HG03159 (cell line): Measurements from ENCODE around the gene ARHGAP26.

ENCODE experiments used
- ATAC-seq: cut with Tn5 transposase; IDR thresholded peaks from one replicate; pipeline ENCODE4 v1.9.1; 2021; ENCODE audit warnings: mild to moderate bottlenecking, moderate library complexity; ENCODE audit not compliant: unreplicated experiment

Gene ARHGAP26

DNA sequence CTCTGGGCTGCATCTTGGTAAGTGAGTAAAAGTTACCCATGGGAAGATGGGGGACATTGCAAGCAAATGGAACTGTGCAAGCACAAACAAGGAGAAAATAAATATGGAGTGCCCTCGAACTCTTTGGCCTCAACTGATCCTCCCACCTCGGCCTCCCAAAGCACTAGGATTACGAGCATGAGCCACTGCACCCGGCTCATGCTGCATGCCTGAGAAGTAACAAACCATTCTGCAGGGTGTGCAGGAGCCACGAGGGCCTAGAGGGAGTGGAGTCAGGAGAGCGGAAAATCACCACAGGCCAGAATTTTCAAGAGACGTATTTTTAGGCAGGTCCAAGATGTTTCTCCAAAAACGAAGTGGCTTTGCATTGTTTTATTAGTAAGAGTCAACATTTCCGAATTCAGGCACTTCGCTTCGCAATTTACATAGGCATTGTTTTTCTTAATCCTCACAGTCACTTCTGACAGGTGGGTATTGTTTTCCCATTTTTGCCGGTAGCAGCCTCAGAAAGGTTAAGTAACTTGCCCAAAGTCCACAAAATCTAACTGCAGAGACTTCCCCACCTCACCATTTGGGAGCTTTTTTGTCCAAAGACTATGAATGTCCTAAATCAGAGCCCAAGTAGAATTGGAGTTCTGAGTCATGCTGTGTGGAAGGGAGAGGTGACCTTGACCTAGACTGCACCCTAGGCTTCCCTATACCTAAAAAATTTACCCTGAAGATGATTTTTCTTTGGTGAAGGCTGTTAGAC lies 403.1 kb downstream of the ARHGAP26 start:
- no peak for ATAC-seq

DNA sequence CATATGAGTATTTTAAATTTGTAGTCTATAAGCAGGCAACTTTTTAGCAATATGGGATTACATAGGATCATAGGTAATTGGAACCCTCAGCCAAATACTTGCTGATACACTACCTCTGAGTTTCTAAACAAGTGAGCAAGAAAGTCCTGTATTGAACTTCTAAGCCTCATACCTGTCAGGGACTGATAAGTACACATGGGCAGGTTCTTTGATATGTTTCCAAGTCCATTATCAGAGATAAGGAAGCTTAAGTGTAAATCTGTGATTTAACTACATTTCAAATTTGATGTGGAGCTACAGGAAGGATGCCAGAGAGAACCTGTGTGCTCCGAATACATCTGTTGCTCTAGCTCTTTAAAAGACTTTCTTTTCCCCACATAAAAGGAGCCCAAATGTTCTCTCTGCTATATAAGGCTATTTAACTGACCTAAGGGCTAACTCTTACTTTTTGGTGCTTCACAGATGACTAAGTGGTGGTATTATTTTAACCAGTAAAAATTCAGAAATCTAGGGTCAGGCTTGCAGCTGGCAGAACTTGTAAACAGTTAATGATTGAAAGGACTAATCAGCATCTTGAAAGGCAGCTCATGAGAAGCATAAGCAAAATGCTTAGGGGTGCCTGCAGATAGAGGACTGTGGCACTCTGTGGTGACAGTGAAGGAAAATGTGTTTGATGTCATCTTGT lies 404.7 kb downstream of the ARHGAP26 start:
- ATAC-seq, result peak; percentile 91

DNA sequence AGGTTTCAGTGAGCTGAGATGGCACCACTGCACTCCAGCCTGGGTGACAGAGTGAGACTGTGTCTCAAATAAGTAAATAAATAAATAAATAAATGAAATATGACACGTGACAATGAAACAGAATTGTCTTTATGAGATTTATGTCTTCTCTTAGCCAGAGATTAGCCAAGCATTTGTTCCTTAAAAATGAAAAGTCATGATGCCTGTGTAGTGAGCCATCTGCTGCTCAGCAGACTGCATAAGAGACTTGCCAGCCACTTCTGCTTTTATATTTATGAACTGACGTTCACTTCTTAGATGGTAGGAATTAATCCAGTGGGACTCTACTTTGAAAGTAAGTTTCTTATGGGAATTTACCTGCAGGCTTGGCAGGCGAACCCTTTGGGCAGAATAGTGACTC lies 405.9 kb downstream of the ARHGAP26 start:
- no peak for ATAC-seq

DNA sequence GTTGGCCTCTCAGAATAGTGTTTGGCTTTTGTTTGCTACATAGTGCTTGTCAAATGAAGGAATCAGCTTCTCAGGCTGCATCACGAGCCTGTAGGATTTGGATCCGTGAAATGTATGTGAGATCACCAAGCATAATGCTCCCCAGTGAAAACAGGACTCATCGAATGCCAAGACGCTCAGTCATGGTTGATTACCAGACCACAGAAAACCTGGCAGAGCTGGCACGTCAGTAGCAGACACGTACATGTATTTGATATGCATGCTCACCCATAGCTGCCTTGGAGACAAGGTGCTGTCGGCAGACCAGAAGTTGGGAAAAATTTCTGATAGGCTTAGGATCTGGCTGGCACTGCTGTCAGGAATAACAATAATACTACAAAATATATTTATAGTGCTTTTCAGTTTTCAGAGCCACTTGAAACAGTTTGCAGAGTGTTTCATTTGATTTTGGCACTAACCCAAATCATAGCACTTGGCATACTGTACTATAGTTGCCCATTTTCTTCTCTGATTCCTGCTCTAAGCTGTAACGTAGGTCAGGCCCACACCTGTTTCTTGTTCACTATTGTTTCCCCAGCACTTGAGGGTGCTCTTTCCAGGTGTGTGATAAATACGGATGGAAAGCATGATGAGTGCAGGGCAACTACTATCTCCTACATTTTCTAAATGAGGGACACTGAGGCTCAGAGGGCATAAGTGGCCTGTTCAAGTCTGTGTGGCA lies 407.2 kb downstream of the ARHGAP26 start:
- no peak for ATAC-seq

DNA sequence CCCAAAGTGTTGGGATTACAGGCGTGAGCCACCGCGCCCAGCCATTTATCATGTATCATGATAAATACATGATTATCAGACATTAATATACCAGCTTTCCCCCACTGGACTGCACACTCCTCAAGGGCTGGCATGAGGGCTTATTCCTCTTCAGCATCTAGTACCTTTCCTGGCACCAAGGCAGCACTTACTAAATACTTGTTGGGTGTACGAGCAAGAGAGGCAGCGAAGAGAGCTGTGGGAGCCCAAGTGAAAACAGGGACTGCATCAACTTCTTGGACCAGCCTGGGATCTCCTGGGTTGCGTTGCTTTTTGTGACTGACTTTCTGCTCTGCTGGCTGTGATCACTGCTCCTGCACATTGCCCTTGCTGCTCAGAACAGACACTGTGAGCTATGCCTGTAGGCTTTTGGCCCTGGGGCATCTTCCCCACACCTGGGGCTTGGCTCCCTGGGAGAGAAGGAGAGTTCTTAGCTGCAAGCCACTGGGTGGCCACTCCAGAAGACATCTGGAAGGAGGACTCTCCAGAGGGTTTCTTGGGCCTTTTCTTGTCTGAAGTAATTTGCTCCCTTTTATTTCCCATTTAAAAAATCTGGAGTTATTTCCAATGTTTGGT lies 409.1 kb downstream of the ARHGAP26 start:
- ATAC-seq, result no peak

DNA sequence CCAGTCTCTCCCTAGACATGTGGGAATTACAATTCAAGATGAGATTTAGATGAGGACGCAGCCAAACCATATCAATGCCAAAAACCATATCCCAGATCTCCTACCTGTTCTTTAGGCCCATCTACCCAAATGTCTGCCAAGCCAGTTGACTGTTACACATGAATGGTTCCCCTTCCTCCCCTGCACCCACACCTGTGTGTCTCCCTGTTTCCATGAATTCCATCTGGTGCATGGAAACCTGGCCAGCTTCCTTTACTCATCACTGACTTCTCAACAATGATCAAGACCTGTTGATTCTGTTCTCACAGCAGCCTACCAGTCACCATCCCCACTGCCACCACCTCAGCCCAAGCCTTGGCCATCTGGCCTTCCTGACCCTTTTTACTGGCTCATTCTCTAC lies 410.6 kb downstream of the ARHGAP26 start:
- ATAC-seq, result no peak

DNA sequence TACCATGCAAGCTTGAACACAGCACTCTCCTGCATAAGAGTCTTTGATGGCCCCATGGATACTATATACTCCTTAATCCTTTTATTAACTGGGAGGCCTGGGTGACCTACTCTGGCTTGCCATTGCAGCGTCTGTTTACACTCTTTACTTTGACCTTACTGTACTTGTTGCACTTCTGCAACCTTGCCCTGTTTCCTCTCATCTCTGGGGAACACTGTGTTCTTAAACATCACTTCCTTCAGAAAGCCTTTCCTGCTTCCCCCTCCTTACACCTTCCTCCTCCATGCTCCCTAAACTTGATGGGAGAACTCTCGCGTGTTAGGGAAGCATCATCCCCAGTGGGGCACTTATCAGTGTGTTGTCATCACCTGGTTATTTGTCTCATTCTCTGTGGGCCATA lies 411.0 kb downstream of the ARHGAP26 start:
- no peak for ATAC-seq

DNA sequence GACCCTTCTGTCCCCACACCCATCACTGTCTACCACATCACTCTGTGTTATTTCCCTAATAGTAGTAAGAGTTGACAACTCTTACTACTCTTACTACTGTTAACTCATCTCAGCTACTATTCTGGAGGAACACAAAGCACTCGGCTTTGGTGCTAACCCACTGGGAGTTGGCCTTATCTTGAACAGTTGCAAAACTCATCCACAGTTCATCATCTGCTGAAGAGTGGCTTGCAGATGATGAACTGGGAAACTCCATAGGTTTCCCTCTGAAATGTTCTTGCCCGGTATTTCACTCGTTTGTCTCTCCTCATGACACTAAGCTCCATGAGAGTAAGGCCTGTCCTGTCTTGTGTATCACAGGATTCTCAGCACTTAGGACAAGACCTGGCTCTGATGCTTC lies 411.9 kb downstream of the ARHGAP26 start:
- ATAC-seq, result no peak

DNA sequence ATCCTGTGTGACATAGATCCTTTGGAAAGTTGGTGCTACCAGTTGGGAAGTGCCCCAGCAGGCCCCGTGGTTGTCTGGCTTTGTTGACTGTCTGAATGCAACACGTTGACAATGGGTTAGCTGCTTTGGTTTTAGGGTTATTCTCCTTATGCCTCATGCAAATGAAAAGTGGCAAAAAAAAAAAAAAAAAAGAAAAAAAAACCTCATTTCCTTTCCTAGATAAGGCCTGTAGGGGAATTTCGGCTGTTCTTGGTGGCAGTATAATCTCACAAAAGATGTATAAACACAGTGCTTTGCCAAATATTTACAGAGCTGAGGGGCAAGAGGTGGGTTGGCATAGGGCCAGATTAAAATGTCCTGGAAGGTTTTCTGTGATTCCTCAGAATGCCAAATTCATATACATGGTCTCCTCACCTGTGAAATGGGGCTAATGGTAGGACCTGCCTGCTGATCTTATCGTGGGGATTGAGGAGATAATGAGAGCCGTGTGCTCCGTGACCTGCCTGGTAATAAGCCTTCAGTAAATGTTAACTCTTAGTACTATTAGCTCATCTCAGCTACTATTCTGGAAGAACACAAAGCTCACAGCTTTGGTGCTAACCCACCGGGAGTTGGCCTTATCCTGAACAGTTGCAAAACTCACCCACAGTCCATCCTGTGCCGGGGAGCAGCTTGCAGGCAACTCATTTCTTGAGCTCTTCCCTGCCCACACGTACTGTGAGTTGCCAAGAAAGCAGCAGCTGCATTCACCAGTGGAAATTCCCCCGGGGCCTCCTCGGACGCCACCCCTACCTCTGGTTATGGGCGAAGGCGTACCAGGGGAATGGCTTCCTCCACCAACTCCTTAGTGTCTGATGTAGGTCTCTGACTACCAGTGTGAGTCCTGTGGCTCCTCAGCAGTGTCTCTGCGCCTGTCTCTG lies 413.0 kb downstream of the ARHGAP26 start:
- ATAC-seq, result peak; percentile 45

DNA sequence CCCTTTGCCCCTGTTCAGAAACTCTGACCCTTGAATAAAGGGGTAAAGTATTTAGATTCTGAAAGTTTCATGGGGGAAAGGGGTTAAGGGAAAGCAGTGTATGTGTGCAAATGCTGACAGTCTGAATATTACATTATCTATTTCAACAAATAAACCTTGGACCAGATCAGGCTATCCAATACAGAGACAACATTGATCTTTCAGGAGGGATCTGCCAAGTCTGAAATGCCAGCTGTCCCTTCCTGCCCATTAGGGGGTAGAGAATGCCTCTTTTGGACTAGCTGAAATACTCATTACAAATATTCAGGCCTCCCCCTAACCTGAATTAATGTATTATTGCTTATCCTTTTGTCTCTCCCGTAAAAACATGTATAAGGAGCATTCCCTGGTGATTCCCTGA lies 413.8 kb downstream of the ARHGAP26 start:
- ATAC-seq, result no peak

DNA sequence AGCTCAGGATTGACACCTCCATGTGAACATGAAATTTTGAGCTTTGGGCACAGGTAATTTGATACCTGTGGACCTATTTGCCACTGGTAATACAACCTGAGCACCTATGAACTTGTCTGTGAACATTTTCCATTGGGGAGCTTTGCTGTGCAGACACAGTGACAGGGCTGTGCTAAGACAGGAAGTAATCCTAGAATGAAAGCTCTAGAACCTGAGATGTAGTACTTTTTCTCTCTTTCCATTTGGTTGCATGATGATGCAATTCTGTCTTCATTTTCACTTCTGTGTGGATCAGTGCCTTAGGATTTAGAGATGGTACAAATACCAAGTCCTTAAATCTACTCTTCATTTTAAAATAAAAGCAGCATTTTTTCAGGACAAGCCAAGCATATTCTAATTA lies 416.4 kb downstream of the ARHGAP26 start:
- ATAC-seq, result no peak

DNA sequence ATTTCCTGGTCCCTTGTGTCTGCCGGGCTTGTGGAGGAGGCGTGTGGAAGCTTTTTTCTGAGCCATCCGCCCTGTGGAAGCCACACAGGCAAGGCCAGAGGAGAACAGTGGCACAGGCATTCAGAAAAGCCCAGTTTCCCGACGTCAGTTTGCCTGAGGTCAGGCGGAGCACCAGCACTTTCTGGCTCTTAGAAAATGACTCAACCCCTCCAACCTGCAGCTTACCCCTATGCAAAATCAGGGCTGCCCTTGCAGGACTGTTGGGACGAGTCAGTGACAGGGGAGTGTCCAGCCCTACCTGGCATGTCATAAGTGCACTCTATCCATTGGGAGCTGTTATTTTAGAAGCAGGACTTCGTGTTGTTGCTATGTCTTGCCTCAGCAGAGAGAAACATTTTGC lies 417.3 kb downstream of the ARHGAP26 start:
- no peak for ATAC-seq

DNA sequence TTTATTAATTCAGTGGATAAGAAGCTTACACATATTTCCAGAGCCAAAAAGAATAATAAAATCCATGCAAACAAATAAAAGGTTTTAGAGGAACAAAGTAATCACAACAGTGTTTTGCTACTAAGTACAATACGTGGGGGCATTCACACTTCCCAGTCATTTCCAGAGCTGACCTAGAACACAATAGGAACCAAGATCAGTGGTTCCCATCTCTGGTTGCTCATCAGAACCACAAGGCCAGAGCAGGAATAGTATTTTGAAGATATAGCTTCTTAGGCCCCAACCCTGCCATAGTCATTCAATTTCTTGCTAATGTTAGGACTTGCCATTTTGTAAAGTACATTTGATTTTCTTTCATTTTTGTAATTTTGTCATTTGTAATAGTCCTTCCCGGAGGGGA lies 417.9 kb downstream of the ARHGAP26 start:
- ATAC-seq, result no peak

DNA sequence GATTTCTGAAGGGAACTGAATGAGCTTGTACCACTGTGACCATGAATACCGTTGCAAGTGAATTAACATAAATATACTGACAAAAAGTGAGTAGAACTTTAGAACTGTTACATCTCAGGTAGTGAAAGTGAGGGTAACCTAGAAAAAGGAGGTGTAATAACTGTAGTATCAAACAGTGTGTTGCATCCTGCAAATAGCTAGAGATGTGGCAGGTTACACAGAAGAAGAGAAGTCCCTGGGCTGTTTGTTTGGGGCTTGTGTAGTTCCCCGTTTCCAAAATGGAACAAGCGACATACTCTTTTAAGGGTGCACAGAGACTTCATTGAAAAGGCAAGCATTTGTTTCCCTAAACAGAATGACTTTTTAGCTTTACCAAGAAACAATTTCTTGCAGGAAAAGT lies 418.5 kb downstream of the ARHGAP26 start:
- no peak for ATAC-seq

DNA sequence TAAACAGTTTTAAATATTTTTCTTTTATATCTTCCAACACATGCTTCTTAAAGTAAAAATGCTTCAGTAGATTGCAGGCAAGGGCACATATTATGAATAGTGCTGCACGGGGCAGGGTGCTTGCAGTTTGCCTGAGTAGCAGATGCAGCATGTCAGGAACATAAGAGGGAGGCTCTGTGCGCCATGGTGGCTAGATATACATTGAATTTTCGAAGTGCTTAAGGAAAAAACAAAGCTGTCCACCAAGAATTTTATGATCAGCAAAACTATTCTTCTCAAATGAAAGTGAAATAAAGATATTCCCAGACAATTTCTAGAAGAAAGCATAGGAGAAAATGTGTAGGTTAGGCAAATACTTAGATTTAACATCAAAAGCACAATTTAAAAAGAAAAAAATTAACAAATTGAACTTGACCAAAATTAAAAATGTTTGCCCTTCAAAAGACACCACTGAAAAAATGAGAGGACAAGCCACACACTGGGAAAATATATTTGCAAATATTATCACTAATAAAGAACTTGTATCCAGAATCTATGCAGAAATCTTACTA lies 420.2 kb downstream of the ARHGAP26 start:
- ATAC-seq, result no peak

DNA sequence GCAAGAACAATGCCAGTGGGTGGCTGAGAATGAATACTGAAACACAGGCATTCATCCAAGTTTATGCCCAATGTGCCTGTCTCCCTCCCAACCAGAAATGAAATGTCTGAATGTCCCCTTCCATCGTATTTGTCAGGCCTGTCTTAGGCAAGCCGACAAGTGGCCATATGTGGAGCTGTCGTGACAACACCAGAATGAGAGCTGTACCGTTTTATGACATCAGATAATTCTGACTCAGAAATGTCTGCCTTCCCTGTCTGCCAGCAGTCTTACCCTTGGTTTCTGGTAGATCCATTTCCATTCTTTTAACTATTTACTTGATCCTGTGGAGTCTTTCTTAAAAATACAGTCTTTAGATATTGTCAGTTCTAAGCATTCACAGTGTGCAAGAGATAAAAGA lies 421.5 kb downstream of the ARHGAP26 start:
- ATAC-seq, result no peak

DNA sequence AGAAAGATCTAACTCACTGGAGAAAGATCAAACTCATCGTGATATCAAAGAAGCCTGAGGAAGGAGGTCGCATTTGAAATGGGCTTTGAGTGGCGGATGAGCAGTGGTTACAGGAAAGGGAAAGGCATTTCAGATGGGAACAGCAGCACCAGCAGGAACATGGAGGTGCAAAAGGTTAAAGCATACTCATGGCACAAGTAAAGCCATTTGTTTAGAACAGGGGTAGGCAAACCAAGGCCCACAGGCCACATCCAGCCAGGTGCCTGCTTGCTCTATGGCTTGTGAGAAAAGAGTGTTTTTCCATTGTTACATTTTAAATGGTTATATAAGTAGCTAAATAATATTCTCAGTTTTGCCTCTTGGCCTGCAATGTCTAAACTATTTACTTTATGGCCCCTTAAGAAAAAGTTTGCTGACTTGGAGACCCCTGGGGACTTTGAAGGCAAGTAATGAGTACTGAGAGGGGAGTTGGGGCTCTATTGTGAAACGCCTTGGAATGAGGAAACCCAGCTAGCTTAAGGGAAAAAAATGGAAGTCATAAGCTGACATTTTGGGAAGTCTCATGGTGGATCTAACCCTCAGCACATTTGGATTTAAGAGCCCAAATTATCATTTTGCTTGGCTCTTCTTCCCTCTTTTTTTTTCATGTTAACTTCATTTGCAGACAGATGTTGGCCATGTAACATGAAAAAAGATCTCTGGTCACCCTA lies 422.2 kb downstream of the ARHGAP26 start:
- no peak for ATAC-seq

DNA sequence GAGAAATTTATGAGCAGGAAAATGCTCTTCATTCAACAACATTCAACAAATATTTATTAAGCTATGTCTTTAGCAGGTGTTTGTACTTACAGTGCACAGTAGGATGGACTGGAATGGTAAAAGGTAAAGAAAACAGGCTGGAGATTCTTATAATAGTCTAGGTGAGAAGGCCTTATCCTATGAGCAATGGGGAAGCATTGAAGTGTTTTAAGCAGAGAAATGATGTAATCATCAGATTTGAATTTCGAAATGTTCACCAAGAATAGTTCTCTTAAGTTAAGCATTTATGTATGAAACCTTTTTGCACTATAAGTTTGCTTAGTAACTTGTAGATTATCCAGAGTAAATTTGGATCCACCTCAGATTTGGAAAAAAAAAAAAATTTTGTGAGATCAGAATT lies 424.0 kb downstream of the ARHGAP26 start:
- ATAC-seq, result no peak

DNA sequence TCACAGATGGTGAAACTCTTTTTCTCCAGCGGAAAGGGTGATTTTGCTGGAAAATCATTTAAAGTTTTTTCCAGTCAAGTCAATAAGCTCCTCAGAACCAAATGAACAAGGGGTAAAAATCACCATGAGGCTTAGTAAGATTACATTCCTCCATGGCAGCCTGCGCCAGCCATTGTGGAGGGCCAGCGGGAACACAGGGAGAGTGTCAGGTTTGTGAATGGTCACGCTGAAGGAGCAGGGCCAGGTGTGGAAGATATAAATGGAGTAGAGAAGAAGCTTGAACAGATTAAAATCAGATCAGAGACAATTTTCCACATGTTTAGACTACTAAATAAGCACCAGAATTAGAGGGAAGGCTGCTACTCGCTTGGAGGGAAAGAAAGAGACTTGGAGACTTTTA lies 424.5 kb downstream of the ARHGAP26 start:
- ATAC-seq, result no peak

DNA sequence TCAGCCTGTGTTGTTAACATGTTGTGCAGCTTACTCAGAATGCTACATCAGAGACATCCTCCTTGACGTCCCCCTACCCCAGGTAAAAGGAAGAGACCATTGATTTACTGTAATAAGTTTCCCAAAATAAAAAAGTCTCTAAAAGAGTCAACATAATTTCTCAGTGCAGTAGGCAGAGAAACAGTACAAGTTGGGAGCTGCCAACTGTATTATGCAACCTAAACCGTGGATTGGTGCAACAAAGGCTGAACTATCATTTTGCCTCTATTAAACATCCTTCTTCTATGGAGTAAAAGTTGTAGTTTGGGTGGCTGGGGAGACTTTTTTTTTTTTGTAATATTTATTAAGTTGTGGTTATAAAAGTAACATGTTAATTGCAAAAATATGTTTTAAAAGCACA lies 425.3 kb downstream of the ARHGAP26 start:
- ATAC-seq, result no peak
